ENCODE data around the gene CAMSAP1.

The CAMSAP1 gene

GRCh38 chr9:135792268-135793128 is 114.8 kb downstream of the CAMSAP1 start:
- DNase-seq (ENCODE audit: low spot score), result no peak

GRCh38 chr9:135791431-135792267 is 115.7 kb downstream of the CAMSAP1 start:
- peak; percentile 37 for DNase-seq (ENCODE audit: low spot score)

GRCh38 chr9:135790850-135791249 is 116.5 kb downstream of the CAMSAP1 start:
- no peak for DNase-seq (ENCODE audit: low spot score)

GRCh38 chr9:135790356-135790755 is 117.0 kb downstream of the CAMSAP1 start:
- no peak for DNase-seq (ENCODE audit: low spot score)

- no peak for DNase-seq (ENCODE audit: low spot score)
Measured at GRCh38 chr9:135789838-135790291, 117.5 kb downstream of the CAMSAP1 start.

- DNase-seq (ENCODE audit: low spot score), result no peak
Measured at GRCh38 chr9:135788576-135789300, 118.6 kb downstream of the CAMSAP1 start.

- DNase-seq (ENCODE audit: low spot score), result no peak
Measured at GRCh38 chr9:135787776-135788575, 119.4 kb downstream of the CAMSAP1 start.

- no peak for DNase-seq (ENCODE audit: low spot score)
Measured at GRCh38 chr9:135787317-135787716, 120.0 kb downstream of the CAMSAP1 start.

- DNase-seq (ENCODE audit: low spot score), result no peak
Measured at GRCh38 chr9:135786146-135786690, 121.1 kb downstream of the CAMSAP1 start.

GRCh38 chr9:135785013-135785575 is 122.3 kb downstream of the CAMSAP1 start:
- no peak for DNase-seq (ENCODE audit: low spot score)

- no peak for DNase-seq (ENCODE audit: low spot score)
Measured at GRCh38 chr9:135783540-135784245, 123.7 kb downstream of the CAMSAP1 start.

GRCh38 chr9:135782946-135783345 is 124.4 kb downstream of the CAMSAP1 start:
- no peak for DNase-seq (ENCODE audit: low spot score)

GRCh38 chr9:135780626-135781025 is 126.7 kb downstream of the CAMSAP1 start:
- no peak for DNase-seq (ENCODE audit: low spot score)

GRCh38 chr9:135780086-135780485 is 127.3 kb downstream of the CAMSAP1 start:
- no peak for DNase-seq (ENCODE audit: low spot score)

- no peak for DNase-seq (ENCODE audit: low spot score)
Measured at GRCh38 chr9:135779571-135779970, 127.8 kb downstream of the CAMSAP1 start.

GRCh38 chr9:135778421-135778820 is 128.9 kb downstream of the CAMSAP1 start:
- DNase-seq (ENCODE audit: low spot score), result no peak

- DNase-seq (ENCODE audit: low spot score), result no peak
Measured at GRCh38 chr9:135777623-135778177, 129.6 kb downstream of the CAMSAP1 start.

GRCh38 chr9:135776893-135777622 is 130.3 kb downstream of the CAMSAP1 start:
- no peak for DNase-seq (ENCODE audit: low spot score)

- no peak for DNase-seq (ENCODE audit: low spot score)
Measured at GRCh38 chr9:135775911-135776310, 131.4 kb downstream of the CAMSAP1 start.
